Mucosa of descending colon (tissue), 3 donors: ENCODE results near the gene IGF2R. TPM values are rescaled to one million over a fixed set of nuclear protein-coding genes. Genes with fewer than 3 reads are reported as not detected.

Source experiments
- ATAC-seq: fragments of 200-7000 bp; cut with Tn5 transposase; one replicate; pipeline ENCODE4 v1.9.1; 2020; ENCODE audit warnings: mild to moderate bottlenecking, moderate library complexity
- DNase-seq, 3 donors: peaks; one replicate each; pipeline ENCODE4 v3.0.0-alpha.2; 2020
- H3K36me3 ChIP-seq: fragments of 200-600 bp; one replicate; pipeline ENCODE4 v1.8.0; 2021; ENCODE audit warnings: low read depth, mild to moderate bottlenecking
- H3K4me1 ChIP-seq: fragments of 200-600 bp; one replicate; pipeline ENCODE4 v1.8.0; 2021; ENCODE audit warnings: low read depth, mild to moderate bottlenecking
- H3K4me3 ChIP-seq: fragments of 200-600 bp; one replicate; pipeline ENCODE4 v1.8.0; 2021; ENCODE audit warnings: mild to moderate bottlenecking
- H3K9me3 ChIP-seq: fragments of 200-600 bp; one replicate; pipeline ENCODE4 v1.8.0; 2021; ENCODE audit warnings: mild to moderate bottlenecking
- CTCF ChIP-seq: fragments of 200-600 bp; IDR thresholded peaks from one replicate; pipeline ENCODE4 v1.8.0; 2022; ENCODE audit warnings: antibody characterized with exemption, mild to moderate bottlenecking
- intact Hi-C, 2 donors: fragments of 100-400 bp; cut with DNase I in 1 of 2; cut with micrococcal nuclease in 1 of 2; formaldehyde crosslinking; loops; one replicate each; pipeline versions ENCODE4 v1.11.0 to v1.11.1; 2022; cut with DNase I, micrococcal nuclease
- total RNA-seq, 3 donors: library from RNA; stranded (reverse); fragmentation: NEBNext Ultra II Directional in 2 of 3; extraction: Animal tissue kit (Norgen Biotek cat#: 25700) in 2 of 3; gene quantifications; one replicate each; pipeline versions ENCODE4 v1.2.1 to v1.2.4, GENCODE V29; 2021 to 2023
- donor health status: DM: no; HTN: no; CAD: no; lungs with moderate emphysema.
- donor health status: DM: no; HTN: no; CAD: no.
- donor health status: DM: no; HTN: yes; CAD: no.

The IGF2R gene
- total RNA-seq, 3 donors from 2014 or later = 97.7 to 112 (median 101) TPM

GRCh38 chr6:160060221-160060620 is 91.3 kb downstream of the IGF2R start:
- intact Hi-C loops = no loop called here
- Histone ChIP-seq H3K4me3 (no peak overlapping the region), H3K4me1 (peaks cover 18% of the 10 kb centered on the region), H3K36me3 (peaks cover 14% of the 10 kb centered on the region), H3K9me3 (no peaks in the 10 kb centered on the region)
- TF ChIP-seq CTCF = no peak
- ATAC-seq = no peak
- DNase-seq = no peak

- TF ChIP-seq CTCF = no peak
- Histone ChIP-seq H3K9me3 (no peaks in the 10 kb centered on the region), H3K36me3 (peaks cover 14% of the 10 kb centered on the region), H3K4me1 (peaks cover 18% of the 10 kb centered on the region), H3K4me3 (no peak overlapping the region)
- intact Hi-C loops = no loop called here
- ATAC-seq (no peak), DNase-seq (no peak)
Observed at GRCh38 chr6:160060920-160061447, 92.1 kb downstream of the IGF2R start.

GRCh38 chr6:160063771-160064413 is 95.0 kb downstream of the IGF2R start:
- DNase-seq (no peak), ATAC-seq (no peak)
- H3K4me1 ChIP-seq = peaks cover 2% of the 10 kb centered on the region
- no peak for TF ChIP-seq CTCF
- H3K9me3 ChIP-seq = no peaks in the 10 kb centered on the region
- intact Hi-C loops = no loop called here
- H3K36me3 ChIP-seq = peaks cover 9% of the 10 kb centered on the region
- H3K4me3 ChIP-seq = no peak overlapping the region

GRCh38 chr6:160065200-160065599 is 96.3 kb downstream of the IGF2R start:
- intact Hi-C loops = no loop called here
- peaks cover 9% of the 10 kb centered on the region for H3K36me3 ChIP-seq
- H3K9me3 ChIP-seq = no peaks in the 10 kb centered on the region
- ATAC-seq (peak; percentile 63), DNase-seq (no peak)
- H3K4me1 ChIP-seq = no peaks in the 10 kb centered on the region
- TF ChIP-seq CTCF = no peak
- H3K4me3 ChIP-seq = no peak overlapping the region

GRCh38 chr6:160067564-160067963 is 98.7 kb downstream of the IGF2R start:
- ATAC-seq (no peak), DNase-seq (no peak)
- Histone ChIP-seq H3K4me3 (no peak overlapping the region), H3K4me1 (no peaks in the 10 kb centered on the region), H3K36me3 (peaks cover 5% of the 10 kb centered on the region), H3K9me3 (no peaks in the 10 kb centered on the region)
- TF ChIP-seq CTCF = no peak
- intact Hi-C loops = no loop called here
